ENCODE measurements around the gene SLC36A1. TPM values are rescaled to one million over a fixed set of nuclear protein-coding genes. Genes with fewer than 3 reads are reported as not detected.

Gene SLC36A1
- polyA plus RNA-seq, 1 of the 3 experiments (the other 2 are of a cell fraction) = 4.1 TPM

DNA sequence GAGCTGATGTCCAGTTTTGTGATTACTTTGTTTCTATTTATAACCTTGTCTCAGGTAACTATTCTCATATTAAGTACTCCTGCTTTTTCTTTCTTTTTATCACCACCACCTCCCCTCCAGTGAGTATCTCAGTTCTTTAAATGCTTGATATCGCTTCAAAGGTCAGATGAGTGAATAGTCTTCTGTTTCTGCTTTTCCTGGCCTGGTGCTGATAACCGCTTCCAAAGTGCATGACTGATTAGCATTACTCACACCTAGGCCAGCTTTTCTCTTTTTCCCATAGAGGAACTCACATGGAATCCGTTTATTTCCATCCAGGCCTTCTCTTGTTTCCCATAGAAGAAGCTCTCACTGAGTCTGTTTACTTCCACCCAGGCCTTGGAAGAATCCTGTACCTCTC is 3.2 kb downstream of the SLC36A1 start:
- ChIA-PET POLR2A (no interaction called here), CTCF (interaction anchor here (0.6 to 8.9 kb wide), 8 partner anchors 11 to 674 kb away, joined by 3 to 162 read pairs (median 6); no protein-coding TSS in a partner anchor)
- no peaks in the 10 kb centered on the region for H3K27me3 ChIP-seq (ENCODE audit: insufficient read depth)
- H3K4me1 ChIP-seq (ENCODE audit: control insufficient read depth in 1 of 2, insufficient read depth in 2 of 2, low read depth in 1 of 2, low read length in 1 of 2) = peaks cover 0 to 21% of the 10 kb centered on the region in 2 experiments; a peak in 1 of 4 replicates
- TF ChIP-seq TAF1 (IDR thresholded peaks at IDR 0.05; ENCODE audit: borderline replicate concordance, low read depth, low read length) (no peak), TCF12 (IDR thresholded peaks at IDR 0.05) (no peak), FOXM1 (IDR thresholded peaks at IDR 0.05; ENCODE audit: low read depth) (no peak), NRF1 (IDR thresholded peaks at IDR 0.05; ENCODE audit: low read depth, low read length) (no peak), FOXJ3 (CRISPR knock-in tag; IDR thresholded peaks at IDR 0.05) (no peak)
- H3K27ac ChIP-seq (ENCODE audit: low read depth in 2 of 2, low read length in 1 of 2) = no peak overlapping the region
- peaks cover 13% of the 10 kb centered on the region for H3F3A ChIP-seq (replicated peaks; ENCODE audit: insufficient read depth)
- 90% methylated on average over 3 of the region's 3 CpGs for WGBS (ENCODE audit: low lambda C conversion rate)
- DNase-seq = no peak
- H3K9ac ChIP-seq = no peak overlapping the region
- H3K4me3 ChIP-seq (ENCODE audit: low read depth in 2 of 2, low read length in 1 of 2) = no peak overlapping the region
- H4K20me1 ChIP-seq (ENCODE audit: insufficient read depth) = no peaks in the 10 kb centered on the region
- no peaks in the 10 kb centered on the region for H3K36me3 ChIP-seq (replicated peaks in 1 of 2; ENCODE audit: control insufficient read depth in 1 of 2, insufficient read depth in 2 of 2, low read length in 1 of 2)
- H2AFZ ChIP-seq (ENCODE audit: low read depth) = no peak overlapping the region
- peaks cover 12% of the 10 kb centered on the region; the same call in 1 of the 2 replicates for H3K79me2 ChIP-seq (ENCODE audit: insufficient read depth)
- no peaks in the 10 kb centered on the region for H3K9me2 ChIP-seq
- H3K9me3 ChIP-seq = no peaks in the 10 kb centered on the region
- no peak overlapping the region for H3K4me2 ChIP-seq

DNA sequence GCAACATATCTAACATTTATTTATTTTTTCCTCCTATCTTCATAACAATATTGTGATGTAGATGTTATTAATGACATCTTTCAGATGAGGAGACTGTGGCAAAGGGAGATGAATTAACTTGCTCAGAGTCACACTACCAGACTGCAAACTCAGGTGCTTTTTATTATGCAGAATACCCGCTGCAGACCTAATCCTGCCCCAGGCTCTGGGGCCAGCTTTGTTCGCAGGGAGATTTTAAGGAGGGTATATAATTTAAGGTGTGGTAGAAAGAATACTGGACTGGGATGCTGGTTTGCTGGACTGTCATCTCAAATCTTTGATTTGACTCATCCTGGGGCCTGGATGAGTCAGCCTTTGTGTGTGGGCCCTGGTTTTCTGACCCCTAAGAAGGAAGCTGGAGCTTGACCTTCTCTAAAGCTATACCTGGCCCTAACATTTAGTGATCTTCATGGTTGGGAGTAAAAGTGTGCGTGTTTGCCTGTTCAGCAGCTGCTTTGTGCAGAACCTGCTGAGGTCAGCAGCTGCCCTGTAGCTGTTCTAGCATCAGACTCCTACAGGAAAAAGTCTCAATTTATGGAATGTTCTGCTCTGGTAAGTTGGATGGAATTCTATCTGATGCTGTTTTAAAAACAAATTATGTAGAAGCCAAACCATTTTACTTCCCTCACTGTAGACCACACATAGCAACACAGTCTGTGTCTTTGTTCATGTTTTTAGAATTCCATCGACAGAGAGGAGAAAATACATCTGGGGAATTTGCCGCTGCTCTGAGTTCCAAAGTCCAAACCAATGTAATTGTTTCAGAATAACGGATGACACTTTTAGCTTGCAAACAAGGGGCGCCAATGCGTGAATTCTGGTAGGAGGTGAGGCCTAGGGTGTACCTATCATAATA is 4.5 kb downstream of the SLC36A1 start:
- Histone ChIP-seq H3F3A (replicated peaks; ENCODE audit: insufficient read depth) (peaks cover 13% of the 10 kb centered on the region), H3K4me1 (ENCODE audit: control insufficient read depth in 1 of 2, insufficient read depth in 2 of 2, low read depth in 1 of 2, low read length in 1 of 2) (peaks cover 0 to 21% of the 10 kb centered on the region in 2 experiments; a peak in 1 of 4 replicates), H3K9me2 (no peaks in the 10 kb centered on the region), H3K4me3 (ENCODE audit: low read depth in 2 of 2, low read length in 1 of 2) (no peak overlapping the region), H4K20me1 (ENCODE audit: insufficient read depth) (no peaks in the 10 kb centered on the region), H3K27me3 (ENCODE audit: insufficient read depth) (no peaks in the 10 kb centered on the region), H3K4me2 (peak overlapping the region; percentile 22; the same call in 1 of the 2 replicates), H3K9ac (no peak overlapping the region), H3K36me3 (replicated peaks in 1 of 2; ENCODE audit: control insufficient read depth in 1 of 2, insufficient read depth in 2 of 2, low read length in 1 of 2) (no peaks in the 10 kb centered on the region), H3K27ac (ENCODE audit: low read depth in 2 of 2, low read length in 1 of 2) (peak overlapping the region in 1 of 2 experiments; percentile 53; a peak in 3 of 4 replicates), H3K9me3 (no peaks in the 10 kb centered on the region), H2AFZ (ENCODE audit: low read depth) (no peak overlapping the region), H3K79me2 (ENCODE audit: insufficient read depth) (peaks cover 12% of the 10 kb centered on the region; the same call in 1 of the 2 replicates)
- DNase-seq = no peak
- ChIA-PET POLR2A (no interaction called here), CTCF (interaction anchor here (1.0 to 8.9 kb wide), 5 partner anchors 19 to 207 kb away, joined by 3 to 162 read pairs (median 3); no protein-coding TSS in a partner anchor)
- 94% methylated on average over 8 of the region's 8 CpGs for WGBS (ENCODE audit: low lambda C conversion rate)
- TF ChIP-seq SIN3A (IDR thresholded peaks at IDR 0.05; ENCODE audit: borderline replicate concordance, low read depth, low read length) (no peak), MXI1 (IDR thresholded peaks at IDR 0.05; ENCODE audit: low read depth, low read length) (no peak), RCOR1 (IDR thresholded peaks at IDR 0.05; ENCODE audit: low read length) (no peak), GABPA (IDR thresholded peaks at IDR 0.05; ENCODE audit: low read depth) (no peak), RFX5 (IDR thresholded peaks at IDR 0.05; ENCODE audit: low read length) (no peak), RXRA (IDR thresholded peaks at IDR 0.05; ENCODE audit: borderline replicate concordance, low read depth) (no peak), JUND (IDR thresholded peaks at IDR 0.05) (peak; percentile 47), YY1 (IDR thresholded peaks at IDR 0.05; ENCODE audit: low read depth) (no peak), ELF1 (IDR thresholded peaks at IDR 0.05) (no peak), TEAD4 (IDR thresholded peaks at IDR 0.05; ENCODE audit: borderline replicate concordance, insufficient read depth) (no peak), MEF2A (IDR thresholded peaks at IDR 0.05; ENCODE audit: borderline replicate concordance, low read depth) (no peak), NRF1 (IDR thresholded peaks at IDR 0.05; ENCODE audit: low read depth, low read length) (no peak), EP300 (IDR thresholded peaks at IDR 0.05; ENCODE audit: borderline replicate concordance in 1 of 2, low read depth in 1 of 2, low read length in 1 of 2) (no peak)
- TF ChIP-seq, protein P1, sequence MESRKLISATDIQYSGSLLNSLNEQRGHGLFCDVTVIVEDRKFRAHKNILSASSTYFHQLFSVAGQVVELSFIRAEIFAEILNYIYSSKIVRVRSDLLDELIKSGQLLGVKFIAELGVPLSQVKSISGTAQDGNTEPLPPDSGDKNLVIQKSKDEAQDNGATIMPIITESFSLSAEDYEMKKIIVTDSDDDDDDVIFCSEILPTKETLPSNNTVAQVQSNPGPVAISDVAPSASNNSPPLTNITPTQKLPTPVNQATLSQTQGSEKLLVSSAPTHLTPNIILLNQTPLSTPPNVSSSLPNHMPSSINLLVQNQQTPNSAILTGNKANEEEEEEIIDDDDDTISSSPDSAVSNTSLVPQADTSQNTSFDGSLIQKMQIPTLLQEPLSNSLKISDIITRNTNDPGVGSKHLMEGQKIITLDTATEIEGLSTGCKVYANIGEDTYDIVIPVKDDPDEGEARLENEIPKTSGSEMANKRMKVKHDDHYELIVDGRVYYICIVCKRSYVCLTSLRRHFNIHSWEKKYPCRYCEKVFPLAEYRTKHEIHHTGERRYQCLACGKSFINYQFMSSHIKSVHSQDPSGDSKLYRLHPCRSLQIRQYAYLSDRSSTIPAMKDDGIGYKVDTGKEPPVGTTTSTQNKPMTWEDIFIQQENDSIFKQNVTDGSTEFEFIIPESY (IDR thresholded peaks at IDR 0.05; ENCODE audit: borderline replicate concordance, low read depth) = no peak
- TF ChIP-seq, protein P2, sequence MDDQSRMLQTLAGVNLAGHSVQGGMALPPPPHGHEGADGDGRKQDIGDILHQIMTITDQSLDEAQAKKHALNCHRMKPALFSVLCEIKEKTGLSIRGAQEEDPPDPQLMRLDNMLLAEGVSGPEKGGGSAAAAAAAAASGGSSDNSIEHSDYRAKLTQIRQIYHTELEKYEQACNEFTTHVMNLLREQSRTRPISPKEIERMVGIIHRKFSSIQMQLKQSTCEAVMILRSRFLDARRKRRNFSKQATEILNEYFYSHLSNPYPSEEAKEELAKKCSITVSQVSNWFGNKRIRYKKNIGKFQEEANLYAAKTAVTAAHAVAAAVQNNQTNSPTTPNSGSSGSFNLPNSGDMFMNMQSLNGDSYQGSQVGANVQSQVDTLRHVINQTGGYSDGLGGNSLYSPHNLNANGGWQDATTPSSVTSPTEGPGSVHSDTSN (IDR thresholded peaks at IDR 0.05) = 0 out of 2 replicates have a peak, but pooled peaks have one; percentile 21
- TF ChIP-seq, protein P3, sequence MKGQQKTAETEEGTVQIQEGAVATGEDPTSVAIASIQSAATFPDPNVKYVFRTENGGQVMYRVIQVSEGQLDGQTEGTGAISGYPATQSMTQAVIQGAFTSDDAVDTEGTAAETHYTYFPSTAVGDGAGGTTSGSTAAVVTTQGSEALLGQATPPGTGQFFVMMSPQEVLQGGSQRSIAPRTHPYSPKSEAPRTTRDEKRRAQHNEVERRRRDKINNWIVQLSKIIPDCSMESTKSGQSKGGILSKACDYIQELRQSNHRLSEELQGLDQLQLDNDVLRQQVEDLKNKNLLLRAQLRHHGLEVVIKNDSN (IDR thresholded peaks at IDR 0.05; ENCODE audit: borderline replicate concordance, low read depth) = no peak
